GM12872 (cell line): ENCODE measurements around the gene RNF6.

Experiments used
- TF ChIP-seq, protein P1 (sequence below): IDR thresholded peaks from 3 replicates; pipeline ENCODE4 v1.5.1; 2011; ENCODE audit warnings: low read depth, mild to moderate bottlenecking, low read length, moderate library complexity; ENCODE audit not compliant: insufficient read depth

Gene RNF6

GRCh38 chr13:26184791-26185250, 37.3 kb downstream of the RNF6 start:
- TF ChIP-seq, protein P1, sequence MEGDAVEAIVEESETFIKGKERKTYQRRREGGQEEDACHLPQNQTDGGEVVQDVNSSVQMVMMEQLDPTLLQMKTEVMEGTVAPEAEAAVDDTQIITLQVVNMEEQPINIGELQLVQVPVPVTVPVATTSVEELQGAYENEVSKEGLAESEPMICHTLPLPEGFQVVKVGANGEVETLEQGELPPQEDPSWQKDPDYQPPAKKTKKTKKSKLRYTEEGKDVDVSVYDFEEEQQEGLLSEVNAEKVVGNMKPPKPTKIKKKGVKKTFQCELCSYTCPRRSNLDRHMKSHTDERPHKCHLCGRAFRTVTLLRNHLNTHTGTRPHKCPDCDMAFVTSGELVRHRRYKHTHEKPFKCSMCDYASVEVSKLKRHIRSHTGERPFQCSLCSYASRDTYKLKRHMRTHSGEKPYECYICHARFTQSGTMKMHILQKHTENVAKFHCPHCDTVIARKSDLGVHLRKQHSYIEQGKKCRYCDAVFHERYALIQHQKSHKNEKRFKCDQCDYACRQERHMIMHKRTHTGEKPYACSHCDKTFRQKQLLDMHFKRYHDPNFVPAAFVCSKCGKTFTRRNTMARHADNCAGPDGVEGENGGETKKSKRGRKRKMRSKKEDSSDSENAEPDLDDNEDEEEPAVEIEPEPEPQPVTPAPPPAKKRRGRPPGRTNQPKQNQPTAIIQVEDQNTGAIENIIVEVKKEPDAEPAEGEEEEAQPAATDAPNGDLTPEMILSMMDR, result peak; percentile 92

DNA sequence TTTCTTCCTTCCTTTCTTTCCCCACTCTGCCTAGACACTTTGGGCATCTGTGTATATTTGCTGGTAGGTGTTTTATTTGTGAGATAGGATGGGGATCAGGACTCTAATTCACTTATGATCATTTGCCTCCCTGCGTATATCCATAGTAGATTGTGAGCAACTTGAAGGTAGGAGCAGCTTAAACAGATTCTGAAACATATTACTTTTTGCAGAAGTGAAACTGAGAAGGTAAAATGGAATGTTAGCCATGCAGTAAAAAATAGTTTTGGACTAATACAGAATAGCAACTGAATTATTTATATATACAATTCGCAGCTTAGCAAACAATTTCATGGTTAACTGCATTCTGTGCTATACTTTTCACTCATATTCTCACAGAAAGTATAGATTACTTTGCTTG, 38.7 kb downstream of the RNF6 start:
- TF ChIP-seq, protein P1, result no peak

DNA sequence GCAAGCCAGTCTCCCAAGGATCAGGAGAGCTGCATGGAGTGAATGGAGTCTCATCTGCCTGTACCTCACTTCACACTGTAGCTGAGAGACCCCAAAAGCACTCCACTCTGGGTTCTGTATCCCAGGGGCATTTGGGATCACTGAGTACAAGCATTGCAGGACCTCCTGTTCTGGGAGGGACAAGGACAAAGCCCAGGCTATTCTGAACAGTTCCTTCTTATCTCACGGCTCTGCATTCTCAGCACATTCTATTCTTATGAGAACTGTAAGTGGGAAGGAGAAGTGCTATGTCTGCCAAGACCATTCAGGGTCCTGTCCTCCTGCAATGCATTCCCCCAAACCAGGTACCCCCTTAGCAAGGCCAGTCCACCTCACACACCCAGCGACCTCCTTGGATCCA, 42.8 kb downstream of the RNF6 start:
- TF ChIP-seq, protein P1, result no peak

- TF ChIP-seq, protein P1, result no peak
These were observed 53.3 kb downstream of the RNF6 start for GRCh38 chr13:26168835-26169234.

DNA sequence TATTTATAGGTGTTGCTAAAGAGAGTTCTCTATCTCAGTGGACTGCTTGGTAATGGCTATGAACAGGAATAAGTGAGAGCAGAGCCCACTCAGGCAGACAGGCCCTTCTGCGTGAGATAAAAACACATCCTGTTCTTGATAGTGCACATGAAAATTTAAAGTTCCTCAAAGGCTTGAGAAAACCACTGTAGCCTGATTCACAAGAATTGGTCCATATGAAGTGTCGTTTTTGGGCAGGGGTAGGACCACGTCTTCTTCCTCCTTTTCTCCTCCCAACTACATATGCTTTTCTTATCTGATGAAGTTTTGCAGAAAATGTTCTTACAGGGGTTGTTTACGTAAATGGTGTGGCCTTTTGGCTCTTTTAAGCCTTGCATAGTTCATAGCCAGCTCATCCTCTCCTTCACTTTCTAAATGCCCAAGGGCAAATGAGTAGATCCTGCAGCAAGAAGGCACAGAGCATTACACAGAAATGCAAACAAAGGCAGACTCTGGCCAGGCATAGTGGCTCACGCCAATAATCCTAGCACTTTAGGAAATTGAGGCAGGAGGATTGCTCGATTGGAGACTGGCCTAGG, 53.8 kb downstream of the RNF6 start:
- TF ChIP-seq, protein P1, result no peak

GRCh38 chr13:26163812-26164211, 58.3 kb downstream of the RNF6 start:
- TF ChIP-seq, protein P1, result no peak
